ENCODE data around the gene NFKB2. TPM values are rescaled to one million over a fixed set of nuclear protein-coding genes. Genes with fewer than 3 reads are reported as not detected.

Gene NFKB2
- total RNA-seq, 1 experiment from 2014 or later: 64.7 TPM

GRCh38 chr10:102409604-102410428, 14.3 kb downstream of the NFKB2 start:
- no peaks in the 10 kb centered on the region for H3K9me3 Mint-ChIP-seq (ENCODE audit: low read depth, unreplicated experiment)
- peaks cover 75% of the 10 kb centered on the region for H3K27me3 Mint-ChIP-seq (ENCODE audit: unreplicated experiment)
- no TSS peak for BruUV-seq (replicated peaks)
- H3K27ac Mint-ChIP-seq (ENCODE audit: unreplicated experiment): no peak overlapping the region
- H3K36me3 Mint-ChIP-seq (ENCODE audit: insufficient read depth, unreplicated experiment): peaks cover 10% of the 10 kb centered on the region
- no peaks in the 10 kb centered on the region for H3K4me1 Mint-ChIP-seq (ENCODE audit: low read depth, unreplicated experiment)
- CTCF ChIA-PET: interaction anchor here (0.6 kb wide), 1 partner anchor 13 kb away, joined by 6 read pairs; no protein-coding TSS in a partner anchor
- TF ChIP-seq, protein P1, sequence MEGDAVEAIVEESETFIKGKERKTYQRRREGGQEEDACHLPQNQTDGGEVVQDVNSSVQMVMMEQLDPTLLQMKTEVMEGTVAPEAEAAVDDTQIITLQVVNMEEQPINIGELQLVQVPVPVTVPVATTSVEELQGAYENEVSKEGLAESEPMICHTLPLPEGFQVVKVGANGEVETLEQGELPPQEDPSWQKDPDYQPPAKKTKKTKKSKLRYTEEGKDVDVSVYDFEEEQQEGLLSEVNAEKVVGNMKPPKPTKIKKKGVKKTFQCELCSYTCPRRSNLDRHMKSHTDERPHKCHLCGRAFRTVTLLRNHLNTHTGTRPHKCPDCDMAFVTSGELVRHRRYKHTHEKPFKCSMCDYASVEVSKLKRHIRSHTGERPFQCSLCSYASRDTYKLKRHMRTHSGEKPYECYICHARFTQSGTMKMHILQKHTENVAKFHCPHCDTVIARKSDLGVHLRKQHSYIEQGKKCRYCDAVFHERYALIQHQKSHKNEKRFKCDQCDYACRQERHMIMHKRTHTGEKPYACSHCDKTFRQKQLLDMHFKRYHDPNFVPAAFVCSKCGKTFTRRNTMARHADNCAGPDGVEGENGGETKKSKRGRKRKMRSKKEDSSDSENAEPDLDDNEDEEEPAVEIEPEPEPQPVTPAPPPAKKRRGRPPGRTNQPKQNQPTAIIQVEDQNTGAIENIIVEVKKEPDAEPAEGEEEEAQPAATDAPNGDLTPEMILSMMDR (IDR thresholded peaks at IDR 0.05; ENCODE audit: unreplicated experiment): no peak
- H3K4me3 Mint-ChIP-seq (ENCODE audit: low read depth, unreplicated experiment): peak overlapping the region; percentile 46
- intact Hi-C loops (cut with micrococcal nuclease; ENCODE audit: unreplicated experiment): no loop called here
- DNase-seq: no peak

GRCh38 chr10:102410429-102411073, 15.0 kb downstream of the NFKB2 start:
- CTCF ChIA-PET: no interaction called here
- no peak for DNase-seq
- peaks cover 7% of the 10 kb centered on the region for H3K36me3 Mint-ChIP-seq (ENCODE audit: insufficient read depth, unreplicated experiment)
- intact Hi-C loops (cut with micrococcal nuclease; ENCODE audit: unreplicated experiment): no loop called here
- no TSS peak for BruUV-seq (replicated peaks)
- no peak overlapping the region for H3K27ac Mint-ChIP-seq (ENCODE audit: unreplicated experiment)
- no peaks in the 10 kb centered on the region for H3K4me1 Mint-ChIP-seq (ENCODE audit: low read depth, unreplicated experiment)
- no peak overlapping the region for H3K4me3 Mint-ChIP-seq (ENCODE audit: low read depth, unreplicated experiment)
- TF ChIP-seq, protein P1 (IDR thresholded peaks at IDR 0.05; ENCODE audit: unreplicated experiment): no peak
- peaks cover 82% of the 10 kb centered on the region for H3K27me3 Mint-ChIP-seq (ENCODE audit: unreplicated experiment)
- no peaks in the 10 kb centered on the region for H3K9me3 Mint-ChIP-seq (ENCODE audit: low read depth, unreplicated experiment)

- Mint-ChIP-seq H3K27ac (ENCODE audit: unreplicated experiment) (no peak overlapping the region), H3K9me3 (ENCODE audit: low read depth, unreplicated experiment) (no peaks in the 10 kb centered on the region), H3K4me1 (ENCODE audit: low read depth, unreplicated experiment) (peaks cover 8% of the 10 kb centered on the region), H3K36me3 (ENCODE audit: insufficient read depth, unreplicated experiment) (peaks cover 5% of the 10 kb centered on the region), H3K27me3 (ENCODE audit: unreplicated experiment) (peaks cover 93% of the 10 kb centered on the region), H3K4me3 (ENCODE audit: low read depth, unreplicated experiment) (no peak overlapping the region)
- DNase-seq: no peak
- CTCF ChIA-PET: no interaction called here
- no TSS peak for BruUV-seq (replicated peaks)
- intact Hi-C loops (cut with micrococcal nuclease; ENCODE audit: unreplicated experiment): no loop called here
- TF ChIP-seq, protein P1 (IDR thresholded peaks at IDR 0.05; ENCODE audit: unreplicated experiment): no peak
Observed at GRCh38 chr10:102411341-102412255, 16.1 kb downstream of the NFKB2 start.

GRCh38 chr10:102412293-102412692, 16.8 kb downstream of the NFKB2 start:
- peaks cover 97% of the 10 kb centered on the region for H3K27me3 Mint-ChIP-seq (ENCODE audit: unreplicated experiment)
- intact Hi-C loops (cut with micrococcal nuclease; ENCODE audit: unreplicated experiment): no loop called here
- H3K9me3 Mint-ChIP-seq (ENCODE audit: low read depth, unreplicated experiment): no peaks in the 10 kb centered on the region
- H3K4me1 Mint-ChIP-seq (ENCODE audit: low read depth, unreplicated experiment): peaks cover 8% of the 10 kb centered on the region
- no TSS peak for BruUV-seq (replicated peaks)
- no peak overlapping the region for H3K27ac Mint-ChIP-seq (ENCODE audit: unreplicated experiment)
- H3K4me3 Mint-ChIP-seq (ENCODE audit: low read depth, unreplicated experiment): no peak overlapping the region
- peaks cover 5% of the 10 kb centered on the region for H3K36me3 Mint-ChIP-seq (ENCODE audit: insufficient read depth, unreplicated experiment)
- no peak for DNase-seq
- CTCF ChIA-PET: interaction anchor here (1.6 kb wide), 1 partner anchor 11 kb away, joined by 4 read pairs; no protein-coding TSS in a partner anchor
- TF ChIP-seq, protein P1 (IDR thresholded peaks at IDR 0.05; ENCODE audit: unreplicated experiment): no peak

Data from Calu3 (cell line).